Measurements from ENCODE around the gene TMCO6.
"Not testable (repeated sequence)": the region's sequence is repeated elsewhere in the genome, so short reads cannot be mapped to it uniquely, and the experiment has no call there.

TMCO6 gene

GRCh38 chr5:140608722-140609121, 30.5 kb upstream of the TMCO6 start:
- no peaks in the 10 kb centered on the region for H3K4me1 ChIP-seq (ENCODE audit: insufficient read depth, low read length)
- H3K9me3 ChIP-seq (ENCODE audit: control insufficient read depth, insufficient read depth, low read length): no peaks in the 10 kb centered on the region
- H3K36me3 ChIP-seq (ENCODE audit: insufficient read depth, low read length): no peaks in the 10 kb centered on the region
- H3K9ac ChIP-seq (ENCODE audit: low read depth, low read length): no peak overlapping the region

GRCh38 chr5:140609126-140609525, 30.1 kb upstream of the TMCO6 start:
- H3K9me3 ChIP-seq (ENCODE audit: control insufficient read depth, insufficient read depth, low read length): no peaks in the 10 kb centered on the region
- H3K36me3 ChIP-seq (ENCODE audit: insufficient read depth, low read length): no peaks in the 10 kb centered on the region
- H3K4me1 ChIP-seq (ENCODE audit: insufficient read depth, low read length): no peaks in the 10 kb centered on the region
- no peak overlapping the region for H3K9ac ChIP-seq (ENCODE audit: low read depth, low read length)

- H3K9ac ChIP-seq (ENCODE audit: low read depth, low read length): no peak overlapping the region
- H3K9me3 ChIP-seq (ENCODE audit: control insufficient read depth, insufficient read depth, low read length): no peaks in the 10 kb centered on the region
- no peaks in the 10 kb centered on the region for H3K36me3 ChIP-seq (ENCODE audit: insufficient read depth, low read length)
- no peaks in the 10 kb centered on the region for H3K4me1 ChIP-seq (ENCODE audit: insufficient read depth, low read length)
Observed at GRCh38 chr5:140611020-140611521, 28.2 kb upstream of the TMCO6 start.

GRCh38 chr5:140622301-140622700, 16.9 kb upstream of the TMCO6 start:
- Histone ChIP-seq H3K9ac (ENCODE audit: low read depth, low read length) (no peak overlapping the region), H3K4me1 (ENCODE audit: insufficient read depth, low read length) (no peaks in the 10 kb centered on the region), H3K9me3 (ENCODE audit: control insufficient read depth, insufficient read depth, low read length) (peaks cover 2% of the 10 kb centered on the region; the same call in 1 of the 2 replicates), H3K36me3 (ENCODE audit: insufficient read depth, low read length) (no peaks in the 10 kb centered on the region)

- H3K9me3 ChIP-seq (ENCODE audit: control insufficient read depth, insufficient read depth, low read length); H3K9ac ChIP-seq (ENCODE audit: low read depth, low read length); H3K36me3 ChIP-seq (ENCODE audit: insufficient read depth, low read length); H3K4me1 ChIP-seq (ENCODE audit: insufficient read depth, low read length): not testable (repeated sequence)
Observed at GRCh38 chr5:140623061-140623460, 16.2 kb upstream of the TMCO6 start.

- not testable (repeated sequence) for H3K36me3 ChIP-seq (ENCODE audit: insufficient read depth, low read length); H3K4me1 ChIP-seq (ENCODE audit: insufficient read depth, low read length); H3K9ac ChIP-seq (ENCODE audit: low read depth, low read length); H3K9me3 ChIP-seq (ENCODE audit: control insufficient read depth, insufficient read depth, low read length)
Observed at GRCh38 chr5:140624886-140625285, 14.4 kb upstream of the TMCO6 start.

GRCh38 chr5:140627972-140628371, 11.3 kb upstream of the TMCO6 start:
- no peaks in the 10 kb centered on the region for H3K4me1 ChIP-seq (ENCODE audit: insufficient read depth, low read length)
- H3K9ac ChIP-seq (ENCODE audit: low read depth, low read length): no peak overlapping the region
- H3K9me3 ChIP-seq (ENCODE audit: control insufficient read depth, insufficient read depth, low read length): no peaks in the 10 kb centered on the region
- no peaks in the 10 kb centered on the region for H3K36me3 ChIP-seq (ENCODE audit: insufficient read depth, low read length)

GRCh38 chr5:140628711-140629110, 10.5 kb upstream of the TMCO6 start:
- Histone ChIP-seq H3K4me1 (ENCODE audit: insufficient read depth, low read length) (no peaks in the 10 kb centered on the region), H3K9me3 (ENCODE audit: control insufficient read depth, insufficient read depth, low read length) (no peaks in the 10 kb centered on the region), H3K36me3 (ENCODE audit: insufficient read depth, low read length) (no peaks in the 10 kb centered on the region), H3K9ac (ENCODE audit: low read depth, low read length) (no peak overlapping the region)

GRCh38 chr5:140630292-140631035, 8.8 kb upstream of the TMCO6 start:
- no peaks in the 10 kb centered on the region for H3K36me3 ChIP-seq (ENCODE audit: insufficient read depth, low read length)
- no peaks in the 10 kb centered on the region for H3K4me1 ChIP-seq (ENCODE audit: insufficient read depth, low read length)
- no peak overlapping the region for H3K9ac ChIP-seq (ENCODE audit: low read depth, low read length)
- no peaks in the 10 kb centered on the region for H3K9me3 ChIP-seq (ENCODE audit: control insufficient read depth, insufficient read depth, low read length)

GRCh38 chr5:140631036-140631417, 8.2 kb upstream of the TMCO6 start:
- no peaks in the 10 kb centered on the region for H3K4me1 ChIP-seq (ENCODE audit: insufficient read depth, low read length)
- H3K9ac ChIP-seq (ENCODE audit: low read depth, low read length): no peak overlapping the region
- H3K36me3 ChIP-seq (ENCODE audit: insufficient read depth, low read length): no peaks in the 10 kb centered on the region

GRCh38 chr5:140631831-140632365, 7.4 kb upstream of the TMCO6 start:
- Histone ChIP-seq H3K36me3 (ENCODE audit: insufficient read depth, low read length) (no peaks in the 10 kb centered on the region), H3K4me1 (ENCODE audit: insufficient read depth, low read length) (no peaks in the 10 kb centered on the region), H3K9me3 (ENCODE audit: control insufficient read depth, insufficient read depth, low read length) (no peaks in the 10 kb centered on the region), H3K9ac (ENCODE audit: low read depth, low read length) (no peak overlapping the region)

More at GRCh38 chr5:140631036-140631417, 8.2 kb upstream of the TMCO6 start:
- H3K9me3 ChIP-seq (ENCODE audit: control insufficient read depth, insufficient read depth, low read length): no peaks in the 10 kb centered on the region

- no peaks in the 10 kb centered on the region for H3K36me3 ChIP-seq (ENCODE audit: insufficient read depth, low read length)
- H3K9me3 ChIP-seq (ENCODE audit: control insufficient read depth, insufficient read depth, low read length): no peaks in the 10 kb centered on the region
- H3K4me1 ChIP-seq (ENCODE audit: insufficient read depth, low read length): no peaks in the 10 kb centered on the region
- H3K9ac ChIP-seq (ENCODE audit: low read depth, low read length): no peak overlapping the region; the same call in 1 of the 2 replicates
Observed at GRCh38 chr5:140632366-140633020, 6.8 kb upstream of the TMCO6 start.

- no peaks in the 10 kb centered on the region for H3K4me1 ChIP-seq (ENCODE audit: insufficient read depth, low read length)
- H3K9ac ChIP-seq (ENCODE audit: low read depth, low read length): no peak within 1 kb of the TSS; the same call in 1 of the 2 replicates
- no peaks in the 10 kb centered on the region for H3K9me3 ChIP-seq (ENCODE audit: control insufficient read depth, insufficient read depth, low read length)
- no peaks in the 10 kb centered on the region for H3K36me3 ChIP-seq (ENCODE audit: insufficient read depth, low read length)
Observed at GRCh38 chr5:140633021-140633471, 6.2 kb upstream of the TMCO6 start, which contains the start of gene CD14. Gene CD14 (minus strand): TSS chr5:140633175. CDS start chr5:140633071, 104 bp downstream.

GRCh38 chr5:140633501-140633900, 5.8 kb upstream of the TMCO6 start:
- Histone ChIP-seq H3K4me1 (ENCODE audit: insufficient read depth, low read length) (no peaks in the 10 kb centered on the region), H3K9ac (ENCODE audit: low read depth, low read length) (no peak overlapping the region), H3K36me3 (ENCODE audit: insufficient read depth, low read length) (no peaks in the 10 kb centered on the region), H3K9me3 (ENCODE audit: control insufficient read depth, insufficient read depth, low read length) (no peaks in the 10 kb centered on the region)

GRCh38 chr5:140634103-140634502, 5.1 kb upstream of the TMCO6 start:
- no peaks in the 10 kb centered on the region for H3K36me3 ChIP-seq (ENCODE audit: insufficient read depth, low read length)
- no peaks in the 10 kb centered on the region for H3K4me1 ChIP-seq (ENCODE audit: insufficient read depth, low read length)
- no peaks in the 10 kb centered on the region for H3K9me3 ChIP-seq (ENCODE audit: control insufficient read depth, insufficient read depth, low read length)
- no peak overlapping the region for H3K9ac ChIP-seq (ENCODE audit: low read depth, low read length)
